Right renal pelvis (tissue), 4 donors: ENCODE data around the gene CELA2A. TPM values are rescaled to one million over a fixed set of nuclear protein-coding genes. Genes with fewer than 3 reads are reported as not detected.

Experiments used
- DNase-seq, 4 donors: peaks; one replicate each; pipeline ENCODE4 v3.0.0-alpha.2; 2013; ENCODE audit warnings: low read depth in 4 of 4, low spot score in 3 of 4, missing footprints in 1 of 4
- polyA plus RNA-seq, 4 donors: library from polyadenylated mRNA; unstranded; fragments of 120-200 nt; gene quantifications; one replicate each; pipeline ENCODE4 v1.2.1, GENCODE V29; 2013; ENCODE audit not compliant: insufficient read length in 4 of 4

CELA2A gene
- under 1 TPM in 1 of 4 donors, not detected in 3; 0.09 TPM for polyA plus RNA-seq

DNA sequence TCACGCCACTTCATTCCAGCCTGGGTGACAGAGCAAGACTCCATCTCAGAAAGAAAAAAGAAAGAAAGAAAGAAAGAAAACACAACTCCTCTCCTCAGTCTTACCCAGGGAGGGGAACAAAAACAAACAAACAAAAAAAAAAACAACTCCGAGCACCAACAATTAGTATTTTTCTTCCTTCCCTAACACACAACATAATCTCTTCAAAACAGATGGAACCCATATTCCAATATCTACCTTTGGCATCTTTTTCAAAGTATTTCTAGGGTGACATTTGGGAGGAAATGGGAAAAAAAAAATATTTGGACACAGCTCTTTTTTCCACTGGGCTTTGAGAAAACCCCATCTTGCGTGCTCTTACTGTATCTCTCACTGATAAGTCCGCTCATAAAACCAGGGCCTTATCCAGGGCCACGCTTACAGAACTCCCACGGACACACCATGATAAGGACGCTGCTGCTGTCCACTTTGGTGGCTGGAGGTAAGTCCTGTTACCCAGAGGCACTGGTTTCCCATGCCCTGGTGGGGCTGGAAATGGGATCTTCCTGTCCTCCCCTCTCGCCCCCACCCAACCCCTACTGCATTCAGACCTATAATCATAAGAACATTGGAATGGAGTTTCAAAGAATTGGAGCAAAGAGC lies at the start of gene CELA2A:
Gene CELA2A (plus strand): TSS at position 420 of the 642 bp plus-strand sequence. CDS start 22 bp downstream, at position 442.
- no peak for DNase-seq

DNA sequence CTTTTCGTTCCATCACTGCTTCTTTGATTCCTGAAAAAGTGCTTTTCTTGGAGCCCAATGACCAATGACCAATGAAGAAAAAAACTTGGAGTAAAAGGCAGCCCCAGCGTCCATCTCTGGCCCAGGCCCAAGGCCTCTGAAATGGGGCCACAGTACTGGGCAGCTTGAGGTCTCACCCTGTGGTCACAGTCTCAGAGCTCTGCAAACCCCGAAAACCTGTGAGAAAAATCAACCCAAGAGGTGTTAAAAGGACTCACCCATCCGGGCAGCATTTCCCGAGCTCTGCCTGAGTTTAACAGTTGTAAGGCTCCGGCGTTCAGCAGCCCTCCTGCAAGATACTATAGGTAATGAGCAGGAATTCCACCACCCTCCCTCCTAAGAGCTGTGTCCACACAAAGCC lies 49.0 kb upstream of the CELA2A start:
- no peak for DNase-seq

DNA sequence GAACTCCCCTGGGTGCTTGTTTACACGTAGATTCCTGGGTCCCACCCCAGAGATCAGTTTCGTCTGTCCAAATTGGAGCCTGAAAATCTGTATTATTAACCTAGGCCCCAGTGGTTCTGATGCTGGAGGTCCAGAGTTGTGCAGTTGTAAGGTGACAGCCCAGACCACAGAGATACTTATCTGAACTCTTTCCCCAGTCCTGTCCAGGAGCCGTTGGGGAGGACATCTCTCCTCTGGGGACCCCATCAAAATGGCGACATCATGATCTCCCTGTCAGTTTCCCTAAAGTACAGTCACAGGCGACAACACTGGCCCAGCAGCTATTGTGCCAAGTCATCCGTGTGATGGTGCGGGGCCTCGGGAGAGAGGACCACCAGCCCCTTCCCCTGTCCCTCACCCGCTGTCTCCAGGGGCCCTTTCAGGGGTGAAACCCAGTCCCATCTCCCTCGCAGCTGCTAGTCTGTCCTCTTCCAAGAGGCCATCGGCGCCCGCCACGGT lies 47.6 kb upstream of the CELA2A start:
- no peak for DNase-seq

DNA sequence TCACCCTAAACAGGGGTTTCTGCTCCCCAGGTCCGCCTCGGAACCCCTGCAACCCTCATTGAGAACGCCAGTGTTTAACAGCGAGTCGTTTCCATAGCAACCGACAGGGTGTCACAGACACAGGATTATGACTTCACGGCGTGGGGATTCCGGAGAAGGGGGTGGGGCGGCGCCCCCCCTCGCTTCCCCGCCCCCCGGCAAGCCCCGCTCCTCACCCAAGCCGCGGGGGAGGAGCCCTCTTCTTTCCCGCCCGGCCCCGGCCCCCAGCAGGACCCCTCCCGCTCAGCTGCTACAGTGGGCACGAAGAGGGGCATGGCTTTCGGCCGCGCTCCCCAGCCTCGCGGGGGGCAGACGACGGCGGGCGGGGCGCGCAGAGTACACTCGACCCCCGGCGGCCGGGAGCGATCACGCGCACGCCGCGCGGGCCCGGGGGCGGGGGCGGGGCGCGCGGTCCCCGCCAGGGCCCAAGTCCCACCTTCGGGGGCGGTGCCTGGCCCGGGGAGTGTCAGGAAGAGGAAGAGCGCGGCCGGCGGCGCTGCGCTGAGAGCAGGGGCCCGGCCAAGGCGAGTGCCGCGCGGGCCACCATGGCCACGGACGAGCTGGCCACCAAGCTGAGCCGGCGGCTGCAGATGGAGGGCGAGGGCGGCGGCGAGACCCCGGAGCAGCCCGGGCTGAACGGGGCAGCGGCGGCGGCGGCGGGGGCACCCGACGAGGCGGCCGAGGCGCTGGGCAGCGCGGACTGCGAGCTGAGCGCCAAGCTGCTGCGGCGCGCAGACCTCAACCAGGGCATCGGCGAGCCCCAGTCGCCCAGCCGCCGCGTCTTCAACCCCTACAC lies 46.9 kb upstream of the CELA2A start, which contains the start of gene EFHD2:
Gene EFHD2 (plus strand): TSS at position 501 of the 835 bp plus-strand sequence. CDS start 84 bp downstream, at position 585.
- DNase-seq = peak; percentile 62 to 75 (median 72)

DNA sequence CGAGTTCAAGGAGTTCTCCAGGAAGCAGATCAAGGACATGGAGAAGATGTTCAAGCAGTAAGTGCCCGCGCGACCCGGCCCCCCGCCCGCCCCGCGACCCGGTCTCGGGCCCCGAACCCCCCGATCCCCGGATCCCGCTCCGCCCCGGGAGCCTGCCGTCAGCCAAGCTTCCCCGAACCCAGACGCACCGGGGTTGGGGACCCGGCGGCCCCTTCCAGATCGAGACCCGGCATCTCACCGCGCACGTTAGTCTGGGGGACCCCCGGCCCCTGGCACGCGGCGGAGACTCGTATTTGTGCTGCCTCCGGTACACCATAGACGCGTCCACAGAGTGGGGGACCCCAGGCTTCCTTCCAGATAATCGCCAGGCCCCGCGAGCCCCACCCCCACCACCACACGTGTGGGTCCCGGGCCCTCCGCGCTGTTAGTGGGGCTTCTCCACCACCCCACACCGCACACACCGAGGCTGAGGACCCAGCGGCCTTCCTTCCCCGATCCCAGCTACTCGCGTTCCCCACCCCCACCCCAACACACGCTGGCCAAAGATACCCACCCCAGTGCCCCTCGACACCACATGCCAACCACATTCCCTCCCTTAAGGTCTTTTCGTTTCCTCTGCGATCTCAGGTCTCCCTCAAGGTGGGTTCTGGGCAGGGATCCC lies 46.2 kb upstream of the CELA2A start:
- no peak for DNase-seq

DNA sequence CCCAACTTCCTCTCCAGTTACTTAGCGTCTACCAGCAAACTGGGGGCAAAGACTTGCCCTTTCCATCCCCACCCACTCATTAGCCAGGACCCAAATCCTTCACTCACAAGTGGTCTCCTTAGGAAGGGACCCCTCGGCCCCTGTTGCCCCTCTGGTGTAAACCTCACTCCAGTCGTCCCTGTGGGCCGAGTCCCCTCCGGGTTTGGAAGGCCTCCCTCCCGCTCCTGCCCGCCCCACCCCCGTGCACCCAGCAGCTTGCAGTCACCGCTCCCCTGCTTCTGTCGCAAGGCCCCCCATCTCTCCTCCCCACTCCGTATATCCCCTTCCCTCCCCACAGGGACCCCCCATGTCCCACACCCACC lies 45.7 kb upstream of the CELA2A start:
- no peak for DNase-seq

DNA sequence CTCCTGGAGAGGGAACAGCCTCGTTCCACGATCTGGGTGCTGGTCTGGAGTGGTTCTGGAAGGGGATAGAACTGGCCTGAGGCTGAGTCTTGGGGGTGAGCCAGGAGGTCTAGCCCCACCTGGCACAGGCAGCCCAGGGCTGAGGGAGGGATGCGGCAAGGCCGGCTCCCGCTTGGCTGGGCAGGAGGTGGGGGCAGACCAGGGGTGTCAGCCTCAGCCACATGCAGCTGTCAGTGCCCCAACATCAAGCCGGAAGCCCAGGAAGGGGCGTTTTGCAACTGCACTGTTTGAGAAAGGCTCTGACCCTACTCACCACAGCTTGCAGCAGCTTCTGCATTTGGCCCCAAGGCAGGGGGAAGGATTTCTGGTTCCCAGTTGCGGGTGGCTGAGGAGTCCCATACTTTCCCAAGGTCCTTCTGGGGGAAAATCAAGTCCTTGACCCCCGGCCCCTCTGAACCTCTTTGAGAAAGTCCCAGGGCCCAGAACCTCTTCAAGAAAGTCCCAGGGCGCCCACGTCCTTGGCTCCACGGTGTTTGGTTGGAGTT lies 44.9 kb upstream of the CELA2A start:
- DNase-seq = no peak

DNA sequence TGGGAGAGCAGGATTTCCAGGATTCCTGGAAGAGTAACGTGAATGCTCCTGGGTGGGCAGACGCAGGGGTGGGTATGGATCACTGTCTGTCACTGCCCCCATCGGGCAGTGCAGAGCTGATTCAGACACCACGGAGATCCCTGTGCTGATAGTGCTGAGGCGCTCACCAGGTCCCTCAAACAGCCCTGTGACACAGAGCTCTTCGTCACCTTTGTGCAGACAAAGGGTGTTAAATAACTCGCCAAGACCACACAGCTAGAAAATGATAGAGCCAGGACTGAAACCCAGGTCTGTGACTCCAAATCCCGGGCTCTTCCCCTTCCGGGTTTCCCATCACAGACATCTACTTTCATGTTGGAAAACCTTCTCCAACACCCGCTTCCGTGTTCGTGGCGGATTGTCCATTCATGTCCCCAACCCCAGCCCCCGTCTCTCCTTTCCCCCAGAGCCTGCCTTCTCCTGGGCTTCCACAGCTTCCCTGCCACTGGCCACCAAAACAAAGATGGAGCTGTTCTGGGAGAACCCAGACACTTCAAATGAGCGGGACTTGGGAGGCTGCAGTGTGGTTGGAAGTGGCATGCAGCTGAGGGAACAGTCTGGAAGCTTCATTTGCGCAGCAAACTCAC lies 44.2 kb upstream of the CELA2A start:
- DNase-seq = no peak

DNA sequence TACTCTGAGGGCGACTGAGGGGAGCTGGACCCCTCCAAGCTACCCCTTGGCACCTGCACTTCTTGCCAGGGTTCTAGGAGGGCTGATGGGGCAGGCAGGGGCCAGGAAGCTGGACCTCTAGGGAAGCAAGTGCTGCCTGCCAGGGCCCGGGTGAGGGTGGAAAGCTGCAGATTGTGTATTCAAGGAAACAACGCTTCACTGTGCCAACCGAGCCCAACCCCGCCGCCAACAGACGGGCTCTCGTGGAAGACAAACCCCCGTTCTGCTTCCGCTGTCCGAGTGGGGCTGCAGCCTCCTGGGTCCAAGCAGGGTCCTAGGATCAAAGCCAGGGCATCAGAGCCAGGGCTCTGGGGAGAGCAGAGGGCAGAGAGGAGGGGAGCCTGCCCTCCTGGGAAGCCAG lies 43.7 kb upstream of the CELA2A start:
- DNase-seq = no peak

DNA sequence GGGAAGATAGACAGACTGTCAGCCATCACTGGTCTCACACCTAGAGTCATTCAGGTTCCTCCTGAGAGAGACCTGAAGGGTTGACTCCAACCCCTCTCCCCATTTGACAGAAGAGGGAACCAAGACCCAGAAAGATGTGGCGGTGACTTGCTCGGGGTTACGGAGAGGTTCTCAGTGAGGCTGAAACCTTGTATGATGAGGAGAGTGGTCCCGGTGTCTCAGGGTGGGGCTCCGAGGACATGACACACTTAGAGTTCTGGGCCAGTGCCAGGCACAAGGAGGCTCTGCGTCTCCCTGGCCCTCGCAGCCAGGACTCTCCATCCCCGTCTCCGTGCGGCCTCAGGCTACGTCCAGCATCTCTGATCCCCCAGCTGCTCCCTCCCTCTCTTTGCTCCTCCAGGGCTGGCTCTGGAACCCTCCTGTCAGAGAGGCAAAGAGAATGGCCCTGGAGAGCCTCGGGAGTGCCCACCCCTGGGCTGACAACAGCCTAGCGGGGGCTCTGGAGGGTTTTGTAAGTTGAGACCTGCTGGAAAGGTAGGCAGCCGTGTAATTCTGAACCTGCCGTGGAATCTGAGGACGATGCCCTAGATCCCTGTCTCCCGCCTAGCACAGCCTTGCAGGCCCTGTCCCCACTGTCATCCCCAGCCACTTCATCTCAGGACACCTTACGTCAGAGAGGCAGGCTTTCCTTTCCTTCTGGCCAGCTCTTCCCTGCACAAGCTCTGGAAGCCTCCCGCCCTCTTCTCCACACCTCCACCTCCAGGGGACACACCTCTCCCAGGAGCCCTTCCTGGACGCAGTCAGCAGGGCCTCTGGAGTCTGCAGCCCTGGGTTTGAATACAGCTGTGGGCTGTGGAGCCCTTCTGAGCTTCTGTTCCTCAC lies 42.7 kb upstream of the CELA2A start:
- no peak for DNase-seq

DNA sequence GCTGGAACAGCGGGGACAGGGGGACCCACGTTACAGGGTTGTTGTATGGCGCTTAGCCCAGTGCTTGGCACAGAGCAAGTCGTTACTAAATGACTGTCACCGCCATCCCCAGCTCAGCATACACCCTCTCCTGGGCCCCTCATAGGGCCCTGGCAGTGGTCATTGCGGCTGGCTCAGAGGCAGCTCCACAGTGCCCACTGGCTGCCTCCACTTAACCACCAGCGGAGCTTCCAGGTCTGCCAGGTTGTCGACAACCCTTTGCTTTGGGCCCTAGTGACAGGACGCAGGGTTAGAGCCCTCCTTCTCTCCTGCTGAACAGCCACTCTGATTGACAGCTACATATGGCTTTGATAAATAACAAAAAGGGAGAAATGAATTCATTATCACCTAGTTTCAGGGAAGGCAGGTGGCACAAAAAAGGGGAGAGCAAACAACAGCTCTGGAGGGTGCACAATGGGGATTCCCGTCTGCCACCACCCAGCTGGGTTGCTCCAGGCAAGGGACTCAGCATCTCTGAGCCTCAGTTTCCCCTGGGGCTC lies 42.0 kb upstream of the CELA2A start:
- no peak for DNase-seq

DNA sequence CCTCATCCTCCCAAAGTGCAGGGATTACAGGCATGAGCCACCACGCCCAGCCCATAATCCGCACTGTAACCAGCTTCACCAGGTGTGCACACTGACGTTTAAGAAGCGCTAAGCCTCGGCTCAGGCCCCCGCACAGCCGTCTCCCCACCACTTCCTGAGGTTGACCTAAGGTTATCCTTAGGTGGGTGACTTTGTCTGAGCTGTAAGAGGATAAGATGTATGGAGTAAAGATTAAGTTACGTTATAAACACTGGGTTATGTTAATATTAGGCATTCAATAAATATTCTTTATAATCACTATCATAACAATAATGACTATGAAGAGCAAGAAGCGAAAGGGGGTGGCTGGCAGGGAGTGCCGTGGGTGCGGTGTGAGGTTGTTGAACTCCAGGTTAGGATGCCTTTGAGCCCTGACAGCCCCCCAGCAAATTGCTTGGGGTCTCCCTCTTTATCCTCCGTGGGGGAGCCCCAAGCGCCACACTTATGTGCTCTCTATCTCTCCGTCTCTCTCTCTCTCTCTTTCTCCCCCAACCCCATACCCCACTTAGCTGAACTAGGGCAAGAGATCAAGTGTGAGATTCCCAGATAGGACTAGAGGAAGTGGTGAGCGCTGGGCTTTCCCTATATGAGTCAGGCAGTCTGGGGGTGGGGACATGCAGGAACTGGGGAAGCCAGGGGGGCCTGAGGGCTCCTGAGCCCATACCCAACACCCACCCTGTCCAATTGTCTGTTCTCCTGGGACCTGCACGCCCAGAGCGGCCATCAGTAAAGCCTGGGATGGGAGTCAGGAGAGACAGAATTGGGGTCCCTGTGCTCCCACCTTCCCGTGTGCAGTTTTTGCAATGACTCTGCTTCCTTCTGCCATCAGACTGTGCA lies 39.2 kb upstream of the CELA2A start:
- no peak for DNase-seq

DNA sequence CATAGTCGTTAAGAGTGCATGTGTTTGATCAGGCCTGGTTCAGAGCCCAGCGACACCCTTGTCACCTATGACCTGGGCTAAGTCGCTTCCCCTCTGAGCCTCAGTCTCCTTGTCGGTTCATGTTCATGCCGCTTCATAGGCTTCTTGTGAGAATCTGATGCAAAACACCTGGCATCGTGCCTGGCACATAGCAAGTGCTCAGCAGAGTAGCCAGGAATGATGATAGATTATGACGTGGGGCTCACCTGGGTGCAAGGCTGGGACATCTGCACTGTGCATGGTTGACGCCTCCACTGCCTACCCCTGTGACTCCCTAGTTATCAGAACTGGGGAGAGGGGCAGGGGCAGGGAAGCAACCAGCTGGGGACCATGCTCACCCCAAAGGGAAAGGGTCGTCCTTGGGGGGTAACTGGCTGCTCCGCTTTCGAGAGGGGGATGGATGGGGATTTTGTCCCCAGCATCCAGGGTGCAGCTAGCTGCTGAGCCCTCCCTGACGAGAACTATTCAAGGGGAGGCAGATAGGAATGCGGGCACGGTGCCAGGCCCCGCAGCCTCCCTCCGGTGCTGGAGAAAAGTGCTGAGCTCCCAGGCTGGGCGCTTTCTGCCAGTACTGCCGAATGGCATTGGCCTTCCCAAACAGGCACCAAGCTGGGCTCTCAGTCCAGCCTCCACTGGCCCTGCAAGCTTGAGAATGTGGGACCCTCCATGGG lies 37.6 kb upstream of the CELA2A start:
- DNase-seq = no peak

DNA sequence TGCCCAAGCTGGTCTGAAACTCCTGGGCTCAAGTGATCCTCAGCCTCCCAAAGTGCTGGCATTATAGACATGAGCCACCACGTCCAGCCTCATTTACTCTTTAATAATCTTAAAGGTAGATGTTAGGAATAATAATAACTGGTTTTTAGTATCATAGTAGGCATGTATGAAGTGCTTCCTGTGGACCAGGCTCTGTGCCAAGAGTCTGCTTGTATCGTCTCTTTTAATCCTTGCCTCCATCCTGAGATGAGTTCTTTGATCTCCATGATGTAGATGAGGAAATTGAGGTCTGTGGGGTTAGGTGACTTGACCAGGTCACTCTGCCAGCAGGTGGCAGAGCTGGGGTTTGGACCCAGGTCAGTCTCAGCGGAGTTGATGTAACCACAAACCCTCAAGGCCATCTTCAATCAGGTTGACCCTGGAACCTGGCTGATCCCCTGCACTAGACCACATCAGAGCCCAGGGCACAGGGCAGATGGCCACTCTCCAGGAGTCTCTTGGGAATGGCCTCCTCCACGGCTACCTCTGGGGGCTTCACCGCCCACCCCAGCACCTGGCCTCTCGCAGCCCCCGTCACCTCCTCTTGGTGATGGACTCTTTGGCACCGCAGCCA lies 35.6 kb upstream of the CELA2A start:
- DNase-seq = no peak

DNA sequence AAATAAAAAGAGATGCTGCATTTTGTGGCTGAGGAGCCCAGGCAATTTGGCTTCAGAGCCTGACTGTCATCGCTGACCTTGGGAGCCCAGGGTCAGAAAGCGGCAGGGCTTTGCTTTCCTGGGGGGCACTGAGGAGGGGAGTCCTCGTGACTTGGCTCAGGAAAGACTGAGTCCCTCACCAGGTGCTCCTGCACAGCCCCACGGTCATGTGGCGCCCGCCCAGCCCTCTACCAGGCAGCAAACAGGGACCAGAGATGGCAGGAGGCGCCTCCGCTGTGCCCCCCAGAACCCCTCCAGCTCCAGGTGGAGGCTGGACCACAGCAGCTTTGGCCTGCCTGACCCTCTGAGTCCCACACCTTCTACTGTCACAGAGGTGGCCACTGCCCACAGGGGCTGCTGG lies 33.7 kb upstream of the CELA2A start:
- DNase-seq = no peak

DNA sequence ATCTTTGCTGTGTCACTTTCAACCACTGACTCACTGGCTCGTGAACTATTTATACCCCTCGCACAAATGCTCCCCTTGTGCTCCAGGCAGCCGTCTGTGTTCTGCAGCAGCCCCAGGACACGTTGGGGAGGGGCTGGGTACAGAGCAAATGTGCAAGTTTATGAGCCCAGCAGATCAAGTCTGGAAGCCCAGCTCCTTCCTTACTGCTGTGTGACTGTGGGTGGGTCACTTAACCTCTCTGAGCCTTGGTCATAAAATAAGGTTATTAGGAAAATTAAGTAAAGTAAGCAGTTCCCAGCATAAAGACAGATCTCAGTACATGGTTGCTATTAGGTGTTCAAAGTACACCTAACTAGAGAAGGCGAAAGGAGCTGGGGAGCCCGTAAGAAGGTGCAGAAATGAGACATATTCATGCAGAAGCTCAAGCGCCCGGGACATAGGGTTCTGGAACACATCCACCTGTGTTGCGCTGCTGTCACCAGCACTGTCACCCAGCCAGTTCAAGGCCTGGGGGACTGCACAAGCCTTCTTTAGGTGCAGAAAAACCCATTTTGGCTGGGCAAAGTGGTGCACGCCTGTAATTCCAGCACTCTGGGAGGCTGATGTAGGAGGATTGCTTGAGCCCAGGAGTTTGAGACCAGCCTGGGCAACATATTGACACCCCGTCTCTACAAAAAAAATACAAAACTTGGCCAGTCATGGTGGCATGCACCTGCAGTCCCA lies 33.0 kb upstream of the CELA2A start:
- no peak for DNase-seq
